SK-N-DZ (cell line): ENCODE results near the gene LTN1. TPM values are rescaled to one million over a fixed set of nuclear protein-coding genes. Genes with fewer than 3 reads are reported as not detected.
"Not testable (repeated sequence)": the region's sequence is repeated elsewhere in the genome, so short reads cannot be mapped to it uniquely, and the experiment has no call there.

Experiments
- DNase-seq: peaks from one replicate; pipeline ENCODE4 v3.0.0-alpha.2; 2015; ENCODE audit warnings: low spot score
- polyA plus RNA-seq, 2 experiments: library from polyadenylated mRNA; depleted of rRNA; stranded (reverse); fragments of >200 nt; gene quantifications; 2 replicates each; pipeline ENCODE4 v1.2.3, GENCODE V29; 2014

LTN1 gene, protein sequence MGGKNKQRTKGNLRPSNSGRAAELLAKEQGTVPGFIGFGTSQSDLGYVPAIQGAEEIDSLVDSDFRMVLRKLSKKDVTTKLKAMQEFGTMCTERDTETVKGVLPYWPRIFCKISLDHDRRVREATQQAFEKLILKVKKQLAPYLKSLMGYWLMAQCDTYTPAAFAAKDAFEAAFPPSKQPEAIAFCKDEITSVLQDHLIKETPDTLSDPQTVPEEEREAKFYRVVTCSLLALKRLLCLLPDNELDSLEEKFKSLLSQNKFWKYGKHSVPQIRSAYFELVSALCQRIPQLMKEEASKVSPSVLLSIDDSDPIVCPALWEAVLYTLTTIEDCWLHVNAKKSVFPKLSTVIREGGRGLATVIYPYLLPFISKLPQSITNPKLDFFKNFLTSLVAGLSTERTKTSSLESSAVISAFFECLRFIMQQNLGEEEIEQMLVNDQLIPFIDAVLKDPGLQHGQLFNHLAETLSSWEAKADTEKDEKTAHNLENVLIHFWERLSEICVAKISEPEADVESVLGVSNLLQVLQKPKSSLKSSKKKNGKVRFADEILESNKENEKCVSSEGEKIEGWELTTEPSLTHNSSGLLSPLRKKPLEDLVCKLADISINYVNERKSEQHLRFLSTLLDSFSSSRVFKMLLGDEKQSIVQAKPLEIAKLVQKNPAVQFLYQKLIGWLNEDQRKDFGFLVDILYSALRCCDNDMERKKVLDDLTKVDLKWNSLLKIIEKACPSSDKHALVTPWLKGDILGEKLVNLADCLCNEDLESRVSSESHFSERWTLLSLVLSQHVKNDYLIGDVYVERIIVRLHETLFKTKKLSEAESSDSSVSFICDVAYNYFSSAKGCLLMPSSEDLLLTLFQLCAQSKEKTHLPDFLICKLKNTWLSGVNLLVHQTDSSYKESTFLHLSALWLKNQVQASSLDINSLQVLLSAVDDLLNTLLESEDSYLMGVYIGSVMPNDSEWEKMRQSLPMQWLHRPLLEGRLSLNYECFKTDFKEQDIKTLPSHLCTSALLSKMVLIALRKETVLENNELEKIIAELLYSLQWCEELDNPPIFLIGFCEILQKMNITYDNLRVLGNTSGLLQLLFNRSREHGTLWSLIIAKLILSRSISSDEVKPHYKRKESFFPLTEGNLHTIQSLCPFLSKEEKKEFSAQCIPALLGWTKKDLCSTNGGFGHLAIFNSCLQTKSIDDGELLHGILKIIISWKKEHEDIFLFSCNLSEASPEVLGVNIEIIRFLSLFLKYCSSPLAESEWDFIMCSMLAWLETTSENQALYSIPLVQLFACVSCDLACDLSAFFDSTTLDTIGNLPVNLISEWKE (N-terminal part only)
- 14.8 and 21.2 TPM in 2 replicates for polyA plus RNA-seq (2014; cell fraction: cytosol; rRNA removed)
- 28.8 and 38.9 TPM in 2 replicates for polyA plus RNA-seq (2014; cell fraction: nucleus; rRNA removed)

DNA sequence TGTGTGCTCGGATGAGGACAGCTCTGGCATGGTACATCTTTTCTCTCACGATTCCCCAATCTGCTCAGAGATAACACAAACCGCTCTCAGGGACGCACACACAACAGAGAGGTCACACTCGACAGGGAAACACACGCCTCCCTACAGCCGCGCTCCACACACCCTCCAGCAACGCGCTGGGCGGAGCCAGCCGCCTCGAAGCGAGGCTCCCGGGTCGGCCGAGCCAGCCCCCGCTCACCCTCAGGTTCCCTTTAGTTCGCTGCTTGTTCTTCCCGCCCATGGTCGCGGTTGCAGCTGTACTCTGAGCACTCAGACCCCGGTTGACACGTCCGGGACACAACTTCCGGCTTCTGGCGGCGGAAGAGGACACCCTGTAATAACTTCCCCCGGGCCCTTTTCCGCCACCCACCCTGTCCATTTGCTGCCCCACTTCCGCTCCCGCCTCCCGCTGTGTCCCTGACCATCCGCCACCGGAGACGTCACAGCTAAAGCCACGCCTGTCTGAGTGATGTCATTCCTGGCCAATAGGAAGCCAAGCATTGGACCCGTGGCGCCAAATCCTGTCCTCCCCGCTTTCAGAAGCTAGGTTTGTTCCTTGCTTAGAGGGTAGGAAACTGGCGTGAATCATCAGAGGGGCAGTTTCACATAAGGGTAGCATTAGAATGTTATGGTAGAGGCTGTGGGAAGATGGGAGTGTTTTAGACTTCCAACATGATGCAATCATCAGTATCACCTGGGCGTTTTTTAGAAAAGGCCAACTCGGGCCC lies at the start of gene LTN1:
TSS of gene LTN1 (minus strand) at position 352 of the 767 bp plus-strand sequence. CDS start at position 280, 72 bp downstream.
- peak; percentile 98 for DNase-seq

DNA sequence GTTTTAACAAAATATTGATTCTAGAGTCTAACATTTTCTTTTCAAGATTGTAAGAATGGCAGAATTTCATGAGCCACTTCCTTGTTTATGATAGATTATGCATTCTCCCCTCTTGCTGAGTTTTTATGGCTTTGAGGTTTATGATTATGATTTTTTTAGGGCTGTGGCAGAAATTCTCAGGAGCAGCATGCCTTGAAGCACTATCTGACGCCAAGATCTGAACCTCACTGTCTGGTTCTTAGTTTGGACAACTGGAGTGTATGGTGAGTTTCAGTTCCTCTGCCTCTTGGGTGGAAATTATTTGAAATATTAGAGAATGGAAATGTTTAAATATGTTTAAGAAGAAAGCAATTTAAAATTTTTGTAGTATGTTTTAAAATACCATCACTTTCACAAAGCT lies 42.0 kb upstream of the LTN1 start:
- no peak for DNase-seq

DNA sequence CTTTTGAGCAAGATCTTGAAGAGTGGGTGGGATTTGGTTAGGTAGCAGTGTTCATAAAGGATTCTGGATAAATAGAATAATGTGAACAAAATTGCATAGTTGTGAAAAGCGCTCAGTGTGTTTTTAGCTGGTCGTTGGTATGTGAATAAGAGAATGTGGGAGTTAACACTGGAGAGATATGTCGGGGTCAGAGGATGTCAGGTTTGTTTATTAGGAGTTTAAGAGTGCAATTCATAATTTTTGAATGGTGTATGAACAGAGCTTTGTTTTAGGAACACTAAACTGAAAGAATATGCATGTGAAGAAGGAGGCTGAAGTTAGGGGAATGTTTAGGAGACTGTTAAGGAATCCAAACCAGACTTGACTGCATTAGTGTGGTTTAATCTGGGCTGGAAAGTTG lies 41.2 kb upstream of the LTN1 start:
- DNase-seq: no peak

DNA sequence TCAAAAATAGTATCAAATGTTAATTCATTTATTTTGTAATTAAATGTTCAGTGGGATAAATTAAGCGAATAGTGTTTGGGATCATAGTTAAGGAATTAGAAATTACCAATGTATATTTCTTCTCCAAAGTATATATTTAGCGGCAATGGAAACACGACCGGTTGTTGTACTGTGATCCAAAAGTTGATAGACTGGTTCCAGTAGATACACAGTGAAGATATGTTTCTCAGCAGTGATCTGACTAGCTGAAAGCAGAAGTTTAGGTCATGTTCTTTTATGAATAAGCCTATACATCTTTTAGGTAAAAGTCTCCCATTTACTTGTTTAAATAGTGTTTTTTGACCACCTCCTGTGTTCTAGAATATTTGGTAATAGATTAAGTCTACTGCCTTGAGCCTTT lies 40.6 kb upstream of the LTN1 start:
- no peak for DNase-seq

DNA sequence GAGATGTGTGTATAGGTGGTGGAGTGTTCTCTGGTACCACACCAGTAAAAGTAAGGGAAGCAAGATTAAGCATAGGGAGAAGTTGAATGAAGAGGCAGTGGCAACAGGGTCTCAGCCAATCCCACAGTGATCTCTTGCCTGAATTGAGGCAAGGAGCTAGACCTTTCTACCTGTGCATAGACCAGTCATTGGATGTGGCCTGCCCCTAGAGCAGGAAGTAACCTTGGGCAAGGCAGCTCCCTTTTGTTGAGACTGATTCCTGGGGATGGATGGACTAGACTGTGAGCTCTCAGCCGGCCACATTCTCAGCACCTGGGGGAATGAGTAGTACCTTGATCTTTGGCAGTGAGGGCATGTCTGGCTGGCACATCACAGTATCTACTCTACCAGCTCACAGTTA lies 38.2 kb upstream of the LTN1 start:
- DNase-seq: no peak

DNA sequence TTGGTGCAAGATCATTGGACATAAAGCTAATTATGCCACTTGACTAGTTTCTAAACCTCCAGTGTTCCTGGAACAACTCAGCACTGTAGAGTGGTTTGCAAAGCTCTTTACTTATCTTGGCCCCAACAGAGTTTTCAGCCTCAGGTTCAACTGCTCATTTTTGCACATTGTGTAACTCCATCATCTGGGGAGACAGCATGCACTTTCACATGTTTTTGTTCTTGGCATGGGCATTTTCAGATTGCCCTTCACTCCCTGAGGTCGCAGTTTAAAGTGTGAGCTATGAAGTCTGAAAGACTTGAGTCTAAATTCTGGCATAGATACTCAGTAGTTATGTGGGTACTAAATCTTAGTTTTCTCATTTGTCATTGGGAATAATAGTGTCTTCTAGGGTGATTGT lies 36.8 kb upstream of the LTN1 start:
- no peak for DNase-seq

DNA sequence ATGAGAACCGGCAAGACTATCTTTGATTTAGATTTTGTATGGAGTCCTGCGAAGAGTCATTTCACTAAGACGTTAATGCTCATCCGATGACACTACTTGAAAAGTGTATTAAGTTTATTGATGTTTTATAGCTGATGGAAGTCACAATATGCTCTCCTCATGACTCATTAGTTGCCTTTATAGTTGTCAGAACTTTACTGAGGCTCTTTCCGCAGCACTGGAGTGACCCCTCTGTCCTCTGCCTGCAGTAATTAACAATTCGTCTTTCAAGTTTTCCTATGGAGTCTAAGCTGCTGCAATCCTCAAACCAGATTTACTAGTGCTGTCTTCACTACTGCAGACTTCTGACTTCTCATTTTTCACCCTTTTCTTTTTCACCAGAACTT lies 32.6 kb upstream of the LTN1 start:
- DNase-seq: no peak

DNA sequence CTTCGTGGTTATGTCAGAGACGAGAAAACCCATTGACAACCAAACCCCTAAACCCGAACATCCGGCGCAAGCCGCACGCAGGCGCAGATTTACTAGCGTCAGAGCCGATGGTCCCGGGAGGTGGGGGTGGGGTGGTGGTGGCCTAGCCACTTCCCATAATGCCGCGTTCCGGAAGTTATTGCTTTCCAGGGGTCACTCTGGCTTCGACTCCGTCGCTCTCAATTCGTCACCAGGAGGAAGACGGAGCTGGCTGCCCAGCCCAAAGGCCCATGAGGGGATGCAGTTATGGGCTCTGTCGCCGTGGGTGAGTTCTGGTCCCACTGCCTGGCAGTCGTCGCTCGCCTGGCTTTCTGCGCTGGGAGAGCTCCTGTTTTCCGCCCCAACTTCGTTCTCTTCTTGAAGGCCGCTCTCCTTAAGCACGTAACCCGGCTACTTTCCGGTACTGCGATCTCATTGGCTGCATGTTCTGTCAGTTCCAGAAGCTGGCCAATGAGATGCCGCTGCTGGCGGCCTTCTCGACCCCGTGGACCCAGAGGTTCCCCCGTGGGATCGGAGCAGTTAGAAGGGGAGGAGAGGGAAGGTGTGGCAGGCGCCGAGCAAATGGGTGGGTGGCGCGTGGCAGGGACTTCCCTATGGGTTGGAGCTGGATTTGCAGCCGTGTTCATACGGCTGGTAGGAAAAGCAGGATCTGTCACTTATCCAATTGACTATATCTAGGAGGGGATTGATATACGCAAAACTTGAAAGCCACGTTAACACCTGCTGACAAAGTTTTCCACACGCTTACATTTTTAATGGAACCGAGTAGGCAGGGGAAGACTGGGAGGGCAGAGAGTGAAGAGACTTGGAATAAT lies 32.0 kb upstream of the LTN1 start, which contains the start of gene USP16:
TSS of gene USP16 (plus strand) at position 195 of the 854 bp plus-strand sequence. CDS start 3,246 bp downstream, outside the sequence.
- peak; percentile 98 for DNase-seq

DNA sequence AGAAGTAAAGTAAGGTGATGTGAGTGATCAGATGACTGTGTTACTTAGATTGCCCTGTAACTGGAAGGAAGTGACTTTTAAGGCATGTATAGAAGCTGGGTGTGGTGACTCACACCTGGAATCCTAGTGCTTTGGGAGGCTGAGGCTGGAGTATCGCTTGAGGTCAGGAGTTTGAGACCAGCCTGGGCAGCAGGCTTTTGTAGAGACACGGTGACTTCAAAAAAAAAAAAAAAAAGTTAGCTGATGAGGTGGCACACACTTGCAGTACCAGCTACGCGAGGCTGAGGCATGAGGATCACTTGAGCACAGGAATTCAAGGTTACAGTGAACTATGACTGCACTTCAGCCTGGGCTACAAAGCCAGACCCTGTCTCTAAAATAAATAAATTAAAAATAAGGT lies 29.5 kb upstream of the LTN1 start:
- no peak for DNase-seq

DNA sequence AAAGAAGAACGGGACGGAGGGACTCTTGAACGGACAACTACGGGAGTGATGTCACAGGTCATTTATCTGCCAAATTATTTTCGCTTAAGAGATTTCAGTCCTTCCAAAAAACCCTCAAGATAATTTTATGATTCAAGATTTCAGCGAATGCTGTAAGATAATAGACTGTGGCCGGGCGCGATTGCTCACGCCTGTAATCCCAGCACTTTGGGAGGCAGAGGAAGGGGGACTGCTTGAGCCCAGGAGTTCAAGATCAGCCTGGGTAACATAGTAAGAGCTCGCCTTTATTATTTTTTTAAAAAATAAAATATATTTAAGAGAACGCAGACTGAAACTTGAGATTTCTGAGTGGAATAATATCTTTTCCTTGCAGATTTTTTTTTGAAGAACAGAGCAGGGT lies 25.9 kb upstream of the LTN1 start:
- DNase-seq: no peak

DNA sequence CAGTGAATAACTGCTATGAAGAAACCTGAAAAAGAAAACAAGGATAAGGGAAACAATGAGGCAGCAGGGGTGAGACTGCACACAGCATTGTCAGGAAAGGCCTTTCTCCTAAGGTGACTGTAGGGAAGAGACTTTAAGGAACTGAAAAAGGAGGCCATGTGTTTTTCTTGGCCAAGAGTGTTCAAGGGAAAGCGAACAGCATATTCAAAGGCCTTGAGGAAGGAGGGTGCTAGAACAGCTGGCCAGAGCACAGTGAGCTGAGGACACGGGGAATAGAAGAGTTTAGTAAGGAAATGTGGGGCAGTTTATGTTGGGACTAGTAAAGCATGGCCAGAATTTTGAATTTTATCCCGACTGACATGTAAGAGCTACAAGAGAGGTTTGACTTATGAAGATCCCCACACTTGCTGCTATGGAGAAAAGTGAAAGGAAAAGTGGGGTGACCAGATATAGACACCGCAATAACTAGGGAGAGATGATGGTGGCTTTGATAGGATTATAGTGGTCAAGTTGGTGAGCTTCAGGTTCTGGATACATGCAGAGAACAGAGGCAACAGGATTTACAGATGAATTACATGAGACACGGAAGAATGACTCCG lies 25.1 kb upstream of the LTN1 start:
- no peak for DNase-seq

DNA sequence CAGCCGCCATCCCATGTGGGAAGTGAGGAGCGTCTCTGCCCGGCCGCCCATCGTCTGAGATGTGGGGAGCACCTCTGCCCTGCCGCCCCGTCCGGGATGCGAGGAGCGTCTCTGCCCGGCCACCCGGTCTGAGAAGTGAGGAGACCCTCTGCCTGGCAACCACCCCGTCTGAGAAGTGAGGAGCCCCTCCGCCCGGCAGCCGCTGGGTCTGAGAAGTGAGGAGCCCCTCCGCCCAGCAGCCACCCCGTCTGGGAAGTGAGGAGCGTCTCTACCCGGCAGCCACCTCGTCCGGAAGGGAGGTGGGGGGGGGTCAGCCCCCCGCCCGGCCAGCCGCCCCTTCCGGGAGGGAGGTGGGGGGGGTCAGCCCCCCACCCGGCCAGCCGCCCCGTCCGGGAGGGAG lies 18.6 kb upstream of the LTN1 start:
- not testable (repeated sequence) for DNase-seq

DNA sequence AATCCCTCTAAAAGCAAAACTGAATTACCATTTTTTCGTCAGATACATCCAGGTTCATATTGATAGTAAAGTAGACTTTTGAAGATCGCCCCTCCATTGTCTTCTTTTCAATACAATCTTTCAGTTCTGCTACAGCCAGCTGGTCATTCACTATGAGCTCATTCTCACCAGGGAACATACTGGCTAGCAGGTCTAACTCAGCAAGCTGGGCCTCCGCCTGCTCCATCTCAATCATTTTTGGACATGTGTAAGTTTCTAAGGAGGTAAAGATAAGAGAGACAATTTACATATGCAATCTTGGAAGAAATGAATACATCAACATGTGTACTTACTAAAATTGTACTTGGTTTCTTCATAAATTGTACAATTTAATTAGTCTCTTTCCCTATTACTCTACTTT lies 15.7 kb upstream of the LTN1 start:
- no peak for DNase-seq

DNA sequence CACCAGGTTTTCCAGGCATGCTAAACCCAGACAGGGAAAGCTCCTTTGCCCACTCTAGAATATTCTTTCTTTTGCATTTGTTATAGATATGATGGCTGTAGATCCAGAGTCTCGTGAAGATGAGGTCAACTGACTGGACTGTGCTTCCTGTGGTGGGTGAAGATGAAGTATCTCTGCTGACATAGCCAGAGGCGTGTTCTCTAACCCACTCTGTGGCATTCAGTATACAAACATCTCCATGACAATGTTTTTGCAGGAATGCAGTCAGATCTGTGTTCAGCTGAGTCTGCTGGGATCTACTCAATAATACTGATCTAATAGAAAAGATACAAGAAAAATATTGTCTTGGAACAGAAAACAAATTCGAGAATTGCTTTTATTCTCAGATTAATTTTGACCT lies 15.1 kb upstream of the LTN1 start:
- no peak for DNase-seq

DNA sequence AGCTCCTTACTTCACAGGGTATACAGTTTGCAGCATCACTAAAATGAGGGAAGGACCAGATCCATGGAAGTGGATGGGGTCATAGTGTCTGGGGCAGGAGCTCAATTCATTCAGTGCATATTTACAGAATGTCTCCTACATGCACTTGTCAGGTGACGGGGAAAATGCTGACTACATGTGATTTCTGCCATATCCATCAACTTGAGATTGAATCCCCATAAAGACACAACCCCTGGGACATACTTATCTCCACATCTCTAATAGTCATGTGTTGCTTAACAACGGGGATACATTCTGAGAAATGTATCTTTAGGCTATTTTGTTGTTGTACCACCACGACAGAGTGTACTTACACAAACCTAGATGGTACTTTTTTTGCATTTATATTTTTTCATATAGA lies 14.5 kb upstream of the LTN1 start:
- DNase-seq: no peak

DNA sequence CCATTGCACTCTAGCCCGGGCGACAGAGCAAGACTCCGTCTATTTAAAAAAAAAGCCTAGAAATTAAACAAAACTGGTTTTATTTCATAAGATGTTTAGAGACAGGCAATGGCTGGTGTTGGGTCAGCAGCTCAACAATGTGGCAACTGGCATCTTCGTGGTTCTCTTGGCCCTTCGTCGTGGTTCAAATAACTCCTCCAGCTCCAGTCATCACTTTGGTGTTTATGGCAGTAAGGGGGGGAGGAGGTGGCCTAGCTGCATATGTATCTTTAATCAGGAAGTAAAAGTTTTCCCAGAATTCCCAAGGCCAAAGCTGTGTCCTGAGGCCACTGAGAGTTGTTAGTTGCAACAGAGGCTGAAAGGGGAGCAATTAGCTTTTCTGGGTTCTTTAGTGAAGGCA lies 13.0 kb upstream of the LTN1 start:
- no peak for DNase-seq

DNA sequence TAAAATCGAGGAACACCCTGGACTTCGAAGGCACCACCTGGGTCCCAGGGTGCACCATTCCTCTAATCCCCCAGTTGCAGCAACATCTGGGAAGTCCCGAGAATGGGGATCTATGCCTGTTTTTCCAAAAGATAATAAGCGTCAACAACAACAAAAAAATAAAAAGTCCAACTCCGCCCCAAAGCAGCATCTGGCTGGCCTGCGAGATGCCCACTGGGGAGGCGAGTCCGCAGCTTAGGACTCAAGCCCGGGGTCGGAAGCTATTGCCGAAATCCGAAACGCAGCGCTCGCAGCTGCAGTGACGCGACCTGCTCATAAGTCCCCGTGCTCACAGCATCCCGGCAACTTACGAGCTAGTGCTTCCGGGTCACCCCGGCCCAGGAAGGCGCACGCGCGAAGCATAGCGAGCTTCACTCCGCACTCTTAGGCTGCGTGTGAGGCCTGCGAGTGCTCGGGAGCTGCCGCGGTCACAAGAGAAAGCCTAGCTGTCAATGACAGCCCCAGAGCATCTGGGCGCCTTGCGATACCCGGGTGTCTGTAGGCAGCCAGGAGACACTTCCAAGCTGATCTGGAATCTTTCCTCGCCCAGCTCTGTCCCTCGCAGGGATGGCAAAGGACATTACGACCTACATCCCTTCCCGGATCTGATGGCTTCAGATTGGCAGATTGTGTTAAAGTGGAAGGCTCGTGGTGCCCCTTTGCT lies 9.9 kb upstream of the LTN1 start:
- DNase-seq: peak; percentile 97

DNA sequence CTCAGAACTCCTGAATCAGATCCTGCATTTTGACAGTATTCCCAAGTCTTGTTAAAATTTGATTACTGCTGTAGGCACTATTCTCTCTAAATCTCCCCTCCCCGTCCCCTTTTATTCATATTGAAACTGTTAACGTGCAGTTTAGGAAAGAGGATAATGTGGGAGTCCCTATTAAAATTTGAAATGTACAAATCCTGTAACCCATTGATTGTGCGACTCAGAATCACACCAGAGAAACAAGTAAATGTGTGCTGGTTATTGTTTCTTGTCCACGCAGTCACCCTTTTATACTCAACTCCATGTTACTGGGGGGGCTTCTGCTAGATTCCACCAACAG lies 584 bp upstream of the LTN1 start:
- peak; percentile 5 for DNase-seq
